Cerebellar nuclear complex (tissue), 1 donor: ENCODE data around the gene ORM2.
"Not testable (repeated sequence)": the region's sequence is repeated elsewhere in the genome, so short reads cannot be mapped to it uniquely, and the experiment has no call there.

Experiments
- DNase-seq, 2 experiments: peaks; one replicate each; lab custom pipeline; 2025; lab: John Stamatoyannopoulos, UW

ORM2 gene

DNA sequence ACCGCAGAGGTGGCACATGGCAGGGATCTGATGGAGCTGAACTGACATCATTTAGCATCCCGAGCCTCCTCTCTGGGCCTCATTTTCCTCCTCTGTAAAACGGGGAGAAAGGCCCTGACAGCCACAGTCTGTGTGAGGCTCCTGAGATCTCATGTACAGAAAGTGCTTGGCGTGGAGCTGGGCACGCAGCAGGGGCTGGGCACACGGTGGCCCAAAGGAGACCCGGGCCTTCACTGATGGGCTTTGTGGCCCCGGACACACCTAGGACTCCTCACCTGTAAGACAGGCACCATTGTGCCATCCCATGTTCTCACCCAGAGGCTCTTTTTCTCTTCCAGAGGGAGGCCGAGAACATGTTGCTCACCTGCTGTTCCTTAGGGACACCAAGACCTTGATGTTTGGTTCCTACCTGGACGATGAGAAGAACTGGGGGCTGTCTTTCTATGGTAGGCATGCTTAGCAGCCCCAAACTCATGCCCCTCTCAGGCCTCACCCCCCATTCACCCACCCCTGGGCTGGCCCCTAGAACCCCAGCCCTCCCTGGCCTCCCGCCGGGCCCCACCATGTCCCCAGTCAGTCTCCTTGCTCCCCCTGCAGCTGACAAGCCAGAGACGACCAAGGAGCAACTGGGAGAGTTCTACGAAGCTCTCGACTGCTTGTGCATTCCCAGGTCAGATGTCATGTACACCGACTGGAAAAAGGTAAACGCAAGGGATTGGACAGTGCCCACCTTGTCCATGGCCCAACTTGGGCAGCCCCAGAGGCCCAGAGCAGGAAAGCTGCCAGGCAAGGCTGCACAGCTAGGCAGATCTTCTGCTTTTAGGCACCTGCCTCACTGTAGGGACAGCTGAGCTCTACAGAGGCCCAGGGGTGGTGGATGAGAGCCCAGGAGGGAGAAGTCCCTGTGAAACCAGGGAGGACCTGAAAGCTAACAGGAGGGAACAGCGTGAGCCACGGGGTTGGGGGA lies 1.8 kb downstream of the ORM2 start:
- not testable (repeated sequence) for DNase-seq

DNA sequence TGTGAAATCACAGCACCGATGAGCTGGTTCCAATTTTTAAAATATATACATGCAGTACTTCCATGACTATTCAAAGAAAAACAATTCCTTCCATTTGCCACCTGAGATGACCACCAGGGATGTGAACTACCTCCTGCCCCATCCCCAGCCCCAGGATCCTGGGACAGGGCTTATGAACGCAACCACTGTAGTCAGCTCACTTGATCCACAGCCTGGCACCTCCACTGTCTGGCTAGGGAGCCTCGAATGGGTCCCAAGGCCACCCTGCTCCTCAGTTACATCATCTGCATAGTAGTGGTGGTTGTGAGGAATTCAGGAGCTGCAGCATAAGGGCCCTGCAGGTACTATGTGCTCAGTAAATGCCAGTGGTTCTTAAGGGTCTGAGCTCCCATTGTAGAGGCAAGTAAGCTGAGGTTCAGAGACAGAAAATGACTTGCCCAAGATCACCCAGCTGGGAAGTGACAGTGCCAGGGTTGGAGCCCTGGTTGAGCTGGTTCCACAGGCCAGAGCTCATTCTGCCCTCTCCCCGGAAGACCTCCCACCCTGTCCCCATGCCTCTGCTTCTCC lies 2.9 kb downstream of the ORM2 start:
- DNase-seq: not testable (repeated sequence)

DNA sequence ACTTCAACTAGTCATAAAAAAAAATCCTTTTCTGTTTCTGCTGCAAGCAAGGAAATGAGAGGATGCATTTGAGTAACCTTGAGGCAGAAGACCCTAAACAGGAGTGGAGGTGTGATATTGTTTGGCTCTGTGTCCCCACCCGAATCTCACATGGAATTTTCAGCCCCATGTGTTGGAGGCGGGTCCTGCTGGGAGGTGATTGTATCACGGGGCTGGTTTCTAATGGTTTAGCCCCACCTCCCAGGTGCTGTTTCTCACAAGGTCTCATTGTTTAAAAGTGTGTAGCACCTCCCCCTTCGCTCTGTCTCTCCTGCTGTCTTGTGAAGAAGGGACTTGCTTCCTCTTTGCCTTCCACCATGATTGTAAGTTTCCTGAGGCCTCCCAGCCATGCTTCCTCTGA lies 4.0 kb downstream of the ORM2 start:
- DNase-seq: not testable (repeated sequence)

DNA sequence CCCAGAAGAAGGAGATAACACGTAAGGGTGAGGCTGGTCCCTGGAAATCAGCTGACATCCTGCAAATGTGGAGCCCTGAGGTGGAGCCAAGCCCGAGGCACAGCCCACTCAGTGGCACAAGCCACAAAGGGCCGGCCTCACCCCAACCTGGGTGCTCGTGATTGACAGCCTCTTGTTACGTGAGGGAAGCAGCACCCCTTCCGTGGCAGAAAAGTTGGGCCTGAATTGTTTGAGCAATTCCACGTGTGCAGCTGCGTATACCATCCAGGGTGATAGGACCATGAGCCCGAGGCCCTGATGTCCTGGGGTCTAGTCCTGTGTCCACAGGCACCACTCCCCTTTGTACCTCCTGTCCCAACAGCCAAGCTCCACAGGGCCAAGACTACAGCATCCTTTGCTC lies 4.8 kb downstream of the ORM2 start:
- no peak for DNase-seq

DNA sequence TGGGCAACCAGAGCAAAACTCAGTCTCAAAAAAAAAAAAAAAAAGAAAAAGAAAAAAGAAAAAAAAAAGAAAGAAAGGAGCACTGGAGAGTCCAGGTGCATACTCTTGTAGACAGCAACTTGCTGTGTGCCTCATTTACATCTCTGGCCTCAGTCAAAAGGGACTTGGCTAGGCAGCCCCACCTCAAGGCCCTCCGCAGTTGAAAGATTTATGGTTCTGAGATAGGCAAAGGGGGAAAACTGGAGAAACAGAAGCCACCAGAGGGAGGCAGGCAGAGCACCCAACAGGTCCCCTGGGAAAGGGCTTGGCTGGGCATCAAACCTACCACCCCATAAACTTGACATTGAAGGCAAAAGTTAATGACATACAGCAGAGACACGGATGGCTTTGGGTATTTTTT lies 6.1 kb downstream of the ORM2 start:
- DNase-seq: no peak

DNA sequence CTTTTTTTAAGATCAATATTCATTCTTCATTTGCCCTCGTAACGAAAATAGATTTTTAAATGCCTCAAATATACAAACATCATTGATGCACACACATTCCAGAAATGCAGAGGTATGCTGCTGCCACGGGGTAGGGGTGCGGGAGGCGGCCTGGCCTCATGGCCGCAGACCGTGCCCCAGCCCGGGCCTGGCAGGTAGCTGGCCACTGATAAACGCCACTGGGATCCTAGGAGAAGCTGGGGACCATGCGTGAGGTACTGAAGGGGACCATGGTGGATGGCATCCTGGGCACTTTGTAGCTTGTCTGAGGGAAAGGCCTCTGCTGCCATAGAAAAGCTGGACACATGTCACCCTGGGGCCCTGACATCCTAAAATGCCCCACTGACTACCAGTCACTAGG lies 6.5 kb downstream of the ORM2 start:
- no peak for DNase-seq

DNA sequence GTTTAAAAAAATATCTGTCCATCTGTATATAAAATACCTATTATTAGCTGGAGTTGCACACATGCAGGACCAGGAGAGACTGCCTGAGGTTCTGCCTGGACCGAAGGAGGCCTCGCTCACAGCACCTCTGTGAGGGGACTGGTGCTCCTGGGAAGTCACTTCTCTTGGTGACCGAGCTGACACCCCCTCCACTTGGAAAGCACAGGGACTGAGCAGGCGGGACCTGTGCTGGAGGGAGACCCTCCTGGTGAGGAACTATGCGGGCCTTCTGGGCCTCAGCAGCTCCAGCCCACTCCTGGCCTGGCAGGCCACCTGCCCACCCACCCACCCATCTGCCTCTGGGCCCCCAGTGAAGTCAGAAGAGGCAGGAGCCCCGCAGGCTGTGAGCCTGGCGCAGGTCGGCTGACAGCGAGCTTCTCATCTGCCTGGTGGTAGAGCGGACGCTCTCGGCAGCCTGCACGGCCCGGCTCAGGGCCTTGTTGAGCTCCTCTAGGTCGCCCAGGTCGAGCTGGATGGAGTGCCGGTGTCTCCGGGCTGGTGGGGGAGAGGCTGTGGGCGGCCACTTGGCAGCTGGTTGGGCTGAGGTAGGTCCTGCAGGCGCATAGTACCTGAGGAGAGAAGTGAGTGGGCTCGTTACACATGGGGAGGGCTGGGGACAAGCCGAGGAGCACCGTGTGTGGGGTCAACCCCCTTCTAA lies 7.2 kb downstream of the ORM2 start:
- DNase-seq: no peak

DNA sequence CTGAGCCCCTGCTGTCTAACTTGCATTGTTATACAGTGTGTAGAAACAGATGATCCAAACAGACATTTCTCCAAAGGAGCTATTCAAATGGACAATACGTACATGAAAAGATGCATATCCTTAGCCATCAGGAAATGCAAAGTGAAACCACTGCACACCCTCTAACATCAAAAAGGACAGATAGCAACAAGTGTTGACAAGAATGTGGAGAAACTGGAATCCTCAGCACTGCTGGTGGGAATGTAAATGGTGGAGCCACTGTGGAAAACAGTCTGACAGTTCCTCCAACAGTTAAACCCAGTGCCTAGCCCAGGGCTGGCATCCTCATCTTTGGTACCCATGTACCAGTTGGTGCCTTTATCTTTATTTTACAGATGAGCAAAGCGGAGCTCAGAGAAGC lies 8.5 kb downstream of the ORM2 start:
- DNase-seq: no peak

DNA sequence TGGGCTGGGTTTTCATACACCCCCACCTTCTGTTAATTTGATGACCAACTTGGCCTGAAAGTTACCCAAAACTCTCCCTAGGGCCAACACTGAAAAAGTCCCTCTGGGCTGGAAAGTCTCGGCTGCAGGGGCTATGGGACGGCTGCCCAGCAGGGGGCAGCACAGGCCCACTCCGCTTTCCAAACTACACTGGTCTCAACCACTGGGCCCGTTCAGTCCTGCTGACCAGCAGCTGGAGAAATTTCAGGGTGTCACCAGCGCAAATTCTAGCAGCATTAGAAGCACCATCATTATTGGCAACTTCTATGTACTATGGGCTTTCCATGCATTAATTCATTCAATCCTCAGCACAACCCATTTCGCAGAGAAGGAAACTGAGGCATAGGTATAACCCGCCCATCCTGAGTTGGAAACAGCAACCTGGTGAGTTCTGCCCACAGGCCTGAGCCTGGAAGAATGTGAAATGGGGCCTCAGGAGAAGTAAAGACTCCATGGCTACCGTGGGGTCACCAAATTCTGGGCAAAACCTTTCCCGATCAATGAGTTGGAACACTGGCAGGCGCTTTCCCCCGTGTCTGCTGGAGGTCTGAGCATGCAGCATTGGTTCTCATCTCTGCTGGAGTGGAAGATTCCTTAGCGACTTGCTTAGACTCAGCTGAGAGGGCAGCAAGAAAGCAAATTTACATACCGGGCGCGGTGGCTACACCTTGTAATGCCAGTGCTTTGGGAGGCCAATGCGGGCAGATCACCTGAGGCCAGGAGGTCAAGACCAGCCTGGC lies 9.7 kb downstream of the ORM2 start:
- no peak for DNase-seq

DNA sequence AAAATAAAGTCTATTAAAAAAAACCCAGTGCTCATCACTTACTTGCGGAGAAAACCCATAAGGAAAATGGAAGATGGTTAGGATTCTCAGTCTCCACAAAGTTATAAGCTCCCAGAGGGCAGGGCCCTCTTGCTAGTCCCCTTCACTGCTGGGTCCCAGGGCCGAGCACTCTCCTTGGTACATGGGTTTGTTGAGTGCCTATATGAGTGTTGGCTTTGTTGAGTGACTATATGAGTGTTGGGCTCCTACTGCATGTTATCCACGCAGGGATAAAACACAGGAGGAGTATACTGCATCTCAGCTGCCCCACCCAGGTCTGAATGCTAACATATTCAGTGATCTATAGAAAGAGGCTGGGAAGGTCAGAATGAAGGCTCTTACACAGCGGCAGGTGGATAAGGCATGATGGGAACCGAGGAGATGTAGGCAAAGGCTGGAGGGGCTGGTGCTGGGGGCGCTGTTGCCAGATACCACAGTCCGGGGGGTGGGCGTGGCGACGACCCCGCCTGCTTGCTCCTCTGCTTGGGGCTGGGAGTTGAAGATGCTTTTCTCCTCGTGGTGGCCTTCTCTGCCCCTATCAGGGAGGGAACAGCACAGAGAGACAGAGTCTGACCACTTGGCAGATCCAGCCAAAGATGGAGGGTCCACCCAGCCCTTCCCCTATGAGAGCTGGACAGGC lies 11.6 kb downstream of the ORM2 start:
- DNase-seq: no peak

DNA sequence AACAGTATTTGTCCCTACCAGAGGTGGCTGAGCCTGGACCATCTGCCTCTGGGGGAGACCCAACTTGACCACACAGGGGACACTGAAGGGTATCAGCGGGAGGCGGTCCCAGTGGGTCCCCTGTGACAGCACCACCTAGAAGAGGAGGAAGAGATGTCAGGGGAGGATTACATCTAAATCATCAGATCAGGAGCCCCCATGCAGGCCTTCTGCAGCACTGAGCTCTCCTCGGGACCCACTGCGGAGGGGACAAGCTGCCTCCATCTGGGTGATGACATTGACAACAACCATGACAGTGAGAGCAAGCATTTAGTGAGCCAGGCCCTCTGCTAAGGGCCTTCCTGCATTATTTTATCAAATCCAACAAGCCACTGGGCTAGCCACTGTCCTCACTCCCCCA lies 12.3 kb downstream of the ORM2 start:
- no peak for DNase-seq

DNA sequence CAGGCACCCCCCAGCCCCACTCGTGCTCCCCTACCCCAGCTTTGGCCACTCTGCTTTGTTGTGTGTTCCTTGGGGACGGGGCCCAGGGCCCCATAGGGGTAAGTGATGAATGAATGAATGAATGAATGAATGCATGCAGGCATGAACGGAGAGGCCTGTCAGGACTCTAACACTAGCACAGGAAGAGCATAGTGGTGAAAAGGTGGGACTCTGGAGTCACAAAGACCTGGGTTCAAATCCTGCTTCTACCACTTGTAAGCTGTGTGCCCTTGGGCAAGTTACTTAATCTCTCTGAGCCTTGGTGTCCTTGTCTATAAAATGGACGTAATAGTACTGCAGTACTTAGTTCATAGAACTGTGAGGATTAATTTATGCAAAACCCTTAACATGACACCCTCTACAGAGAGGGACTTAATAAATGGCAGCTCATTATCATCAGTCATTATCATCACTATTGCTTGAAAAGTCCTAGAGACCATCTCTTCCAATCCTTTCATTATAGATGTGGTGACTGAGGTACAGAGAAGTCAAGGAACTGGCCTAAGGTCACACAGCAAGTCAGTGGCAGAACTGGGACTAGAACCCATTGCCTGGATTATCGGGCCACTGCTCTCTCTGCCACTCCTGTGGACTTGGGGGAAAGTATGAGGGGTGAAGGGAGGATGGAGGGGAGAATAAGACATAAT lies 13.2 kb downstream of the ORM2 start:
- no peak for DNase-seq

DNA sequence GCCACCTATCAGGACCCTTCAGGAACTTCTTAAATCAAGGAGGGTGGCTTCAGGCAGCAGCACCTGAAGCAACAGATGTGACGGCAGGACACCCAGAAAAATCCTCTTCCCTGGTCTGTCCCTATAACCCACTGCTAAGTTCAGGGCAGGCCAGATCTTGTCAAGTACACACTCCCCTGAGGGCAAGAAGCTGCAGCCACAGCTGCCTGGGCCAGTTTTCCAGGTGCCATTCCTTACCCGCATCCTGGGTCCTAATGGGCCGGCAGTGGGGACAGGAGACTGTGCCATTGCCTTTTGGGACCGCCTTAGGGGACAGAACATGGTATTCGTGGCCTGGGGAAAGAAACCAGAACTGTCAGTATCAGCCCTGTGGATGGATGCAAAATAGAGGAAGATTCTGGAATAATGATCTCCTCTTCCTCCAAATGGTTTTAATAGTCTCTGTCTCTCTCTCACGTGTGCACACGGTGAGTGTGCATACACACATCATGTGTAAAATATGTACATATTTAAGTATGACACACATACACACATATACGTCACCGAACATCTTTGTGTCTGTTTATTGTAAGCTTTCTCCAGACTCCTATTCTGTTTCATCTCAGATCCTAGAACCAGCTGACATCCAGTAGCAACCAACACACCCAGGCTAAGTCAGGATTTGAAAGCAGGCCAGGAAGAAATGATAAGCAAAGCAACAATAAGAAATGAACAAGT lies 14.0 kb downstream of the ORM2 start:
- no peak for DNase-seq

DNA sequence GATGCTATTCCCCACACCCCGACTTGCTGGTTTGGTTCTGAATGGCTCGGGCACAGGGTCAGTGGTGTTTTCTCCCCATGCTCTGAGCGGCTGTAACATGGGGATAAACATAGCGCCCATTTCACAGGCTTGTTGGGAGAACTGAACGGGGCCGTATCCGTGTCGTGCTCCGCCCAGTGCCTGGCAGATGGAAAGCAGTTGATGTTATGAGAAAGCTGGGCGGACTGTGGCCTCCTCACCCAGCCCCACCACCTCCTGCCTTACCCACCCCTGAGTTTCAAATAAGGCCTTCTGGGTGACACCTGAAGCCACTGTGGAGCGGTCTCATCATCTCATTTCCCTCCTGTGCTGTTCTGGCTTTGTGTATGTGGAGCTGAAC lies 14.5 kb downstream of the ORM2 start:
- DNase-seq: no peak

DNA sequence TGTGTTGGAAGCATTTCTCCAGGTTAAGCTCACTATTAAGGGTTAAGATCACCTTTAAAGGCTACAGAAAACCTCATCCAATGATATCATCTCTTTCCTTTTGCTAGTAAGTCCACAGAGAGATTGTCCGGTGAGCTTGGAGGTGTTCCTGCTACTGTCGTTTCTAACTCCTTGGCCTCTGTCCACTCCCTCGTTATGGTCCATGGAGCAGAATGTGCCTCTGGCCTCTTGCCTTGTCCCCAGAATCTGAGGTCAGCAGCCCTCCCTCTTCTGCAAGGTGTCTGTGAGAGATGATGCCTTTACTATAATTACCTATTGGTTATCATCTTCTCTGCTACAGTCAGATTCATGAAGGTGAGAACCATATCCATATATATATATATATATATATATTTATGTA lies 15.0 kb downstream of the ORM2 start:
- no peak for DNase-seq

DNA sequence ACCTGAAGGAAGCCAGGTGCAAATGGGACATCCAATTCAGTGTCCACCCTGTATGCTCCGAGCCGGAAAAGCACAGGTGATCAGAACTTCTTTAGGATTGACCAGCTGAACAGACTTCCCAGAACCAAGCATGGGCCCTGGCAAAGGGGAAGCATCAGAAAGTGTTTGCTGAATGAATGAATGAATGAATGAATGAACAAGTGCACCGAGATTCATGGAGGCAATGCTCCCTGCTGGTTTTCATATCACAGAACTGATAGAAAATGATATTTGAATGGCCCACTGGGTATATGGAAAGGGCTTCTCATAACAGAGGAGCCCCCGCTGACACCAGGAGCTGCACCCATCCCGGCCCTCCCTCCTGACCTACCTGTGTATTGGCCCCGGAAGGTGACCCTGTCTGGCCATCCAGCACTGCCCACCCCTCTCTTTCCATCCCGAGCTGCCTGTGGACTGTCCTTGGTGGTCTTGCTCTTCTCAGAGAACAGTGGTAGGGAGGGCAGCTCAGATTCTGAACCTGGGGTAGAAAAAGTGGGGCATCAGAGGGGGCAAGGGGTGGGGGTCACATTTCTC lies 15.9 kb downstream of the ORM2 start:
- DNase-seq: no peak

DNA sequence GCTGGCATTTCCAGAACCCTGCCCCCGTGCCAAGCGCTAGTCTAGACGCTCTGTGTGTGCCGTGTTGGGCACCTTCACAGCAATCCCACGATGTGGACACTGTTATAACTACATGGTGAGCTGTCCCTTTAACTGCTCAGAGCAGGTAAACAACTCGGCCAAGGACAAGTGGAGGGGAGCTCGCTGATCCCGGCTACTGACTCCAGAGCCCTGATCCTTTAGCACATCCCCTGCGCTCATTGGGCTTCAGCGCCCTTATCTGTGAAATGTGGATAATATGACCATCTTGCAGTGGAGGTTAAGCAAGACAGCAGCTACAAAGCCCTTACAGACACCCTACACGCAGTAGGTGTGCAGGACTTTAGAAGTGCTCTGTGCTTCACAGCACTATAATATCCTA lies 16.5 kb downstream of the ORM2 start:
- DNase-seq: no peak

DNA sequence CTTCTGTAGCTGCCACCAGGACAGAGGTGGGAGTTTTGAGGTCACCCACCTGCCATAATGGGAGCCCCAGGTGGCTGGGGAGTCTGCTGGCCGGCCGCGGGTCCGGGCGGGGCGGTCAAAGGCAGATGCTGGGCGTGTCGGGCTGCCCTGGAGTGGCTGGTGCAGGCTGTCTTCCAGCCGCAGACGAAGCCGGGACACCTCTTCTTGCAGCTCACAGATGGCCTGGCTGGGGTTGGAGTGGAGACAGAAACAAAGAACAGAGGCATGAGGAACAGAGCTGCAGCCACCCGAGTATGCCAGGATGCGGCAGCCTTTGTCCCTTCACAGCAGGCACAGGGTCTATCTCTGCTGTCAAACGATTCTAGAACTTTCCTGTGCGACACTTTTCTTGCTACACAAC lies 18.0 kb downstream of the ORM2 start:
- no peak for DNase-seq

DNA sequence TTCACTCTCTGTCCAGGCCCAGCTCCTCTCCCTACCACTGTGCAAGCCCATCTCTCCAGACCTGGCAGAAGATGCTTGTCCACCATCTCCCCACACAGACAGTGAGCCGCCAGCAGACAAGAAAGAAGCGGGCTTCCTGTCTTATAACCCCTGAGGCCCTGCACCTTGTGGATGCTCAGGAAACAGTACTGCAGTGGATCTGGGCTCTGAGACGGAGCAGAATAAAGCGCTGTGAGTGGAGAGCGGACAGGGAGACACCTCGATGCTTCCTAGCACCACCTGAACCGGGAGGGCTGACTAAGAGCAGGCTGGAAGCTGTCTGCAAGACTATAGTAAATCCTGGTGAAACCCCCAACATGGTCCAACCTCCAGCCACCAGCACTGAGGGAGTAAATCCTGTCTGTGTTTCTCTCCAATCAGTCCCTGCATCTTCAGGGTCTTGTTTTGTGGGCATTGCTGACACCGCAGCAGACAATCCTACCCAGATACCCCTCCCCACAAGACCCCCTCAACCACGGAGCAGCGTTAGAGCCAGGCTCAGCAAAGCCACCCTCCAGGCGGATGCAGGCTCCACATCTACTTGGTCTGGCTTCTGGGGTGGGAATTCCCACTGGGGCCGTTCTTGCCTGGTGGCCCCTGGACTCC lies 18.7 kb downstream of the ORM2 start:
- no peak for DNase-seq
